ENCODE data around the gene GUCY1B1. TPM values are rescaled to one million over a fixed set of nuclear protein-coding genes. Genes with fewer than 3 reads are reported as not detected.

GUCY1B1 gene
- total and polyA plus RNA-seq, 8 donors = 20.8 to 55.6 (median 47.0) TPM

DNA sequence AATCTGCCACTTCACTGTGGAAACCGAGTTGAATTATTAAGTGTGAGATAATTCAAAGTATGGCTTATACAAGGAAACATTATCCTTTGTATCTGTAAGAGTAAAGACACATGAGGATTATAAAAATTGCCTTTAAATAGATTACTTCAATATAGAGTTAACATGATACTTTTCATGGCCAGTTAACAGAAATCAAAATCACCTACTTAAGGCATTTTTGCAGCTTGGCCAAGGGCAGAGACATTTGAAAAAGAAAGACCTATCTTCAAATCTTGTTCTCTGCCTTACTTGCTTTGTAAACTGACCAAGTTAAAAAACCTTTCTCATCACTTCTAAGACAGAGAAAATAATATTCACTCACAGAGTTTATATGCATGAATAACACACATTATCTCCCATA, 44.9 kb upstream of the GUCY1B1 start:
- Histone ChIP-seq H3K27ac (no peak overlapping the region), H3K4me1 (no peaks in the 10 kb centered on the region), H3K36me3 (peaks cover 0 to 21% of the 10 kb centered on the region in 2 donors), H3K27me3 (no peaks in the 10 kb centered on the region), H3K9me3 (no peaks in the 10 kb centered on the region), H3K4me3 (no peak overlapping the region)
- intact Hi-C loops (cut with DNase I) = no loop called here
- no peak for ATAC-seq
- no peak for DNase-seq
- TF ChIP-seq, protein P1, sequence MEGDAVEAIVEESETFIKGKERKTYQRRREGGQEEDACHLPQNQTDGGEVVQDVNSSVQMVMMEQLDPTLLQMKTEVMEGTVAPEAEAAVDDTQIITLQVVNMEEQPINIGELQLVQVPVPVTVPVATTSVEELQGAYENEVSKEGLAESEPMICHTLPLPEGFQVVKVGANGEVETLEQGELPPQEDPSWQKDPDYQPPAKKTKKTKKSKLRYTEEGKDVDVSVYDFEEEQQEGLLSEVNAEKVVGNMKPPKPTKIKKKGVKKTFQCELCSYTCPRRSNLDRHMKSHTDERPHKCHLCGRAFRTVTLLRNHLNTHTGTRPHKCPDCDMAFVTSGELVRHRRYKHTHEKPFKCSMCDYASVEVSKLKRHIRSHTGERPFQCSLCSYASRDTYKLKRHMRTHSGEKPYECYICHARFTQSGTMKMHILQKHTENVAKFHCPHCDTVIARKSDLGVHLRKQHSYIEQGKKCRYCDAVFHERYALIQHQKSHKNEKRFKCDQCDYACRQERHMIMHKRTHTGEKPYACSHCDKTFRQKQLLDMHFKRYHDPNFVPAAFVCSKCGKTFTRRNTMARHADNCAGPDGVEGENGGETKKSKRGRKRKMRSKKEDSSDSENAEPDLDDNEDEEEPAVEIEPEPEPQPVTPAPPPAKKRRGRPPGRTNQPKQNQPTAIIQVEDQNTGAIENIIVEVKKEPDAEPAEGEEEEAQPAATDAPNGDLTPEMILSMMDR (IDR thresholded peaks at IDR 0.05) = no peak

DNA sequence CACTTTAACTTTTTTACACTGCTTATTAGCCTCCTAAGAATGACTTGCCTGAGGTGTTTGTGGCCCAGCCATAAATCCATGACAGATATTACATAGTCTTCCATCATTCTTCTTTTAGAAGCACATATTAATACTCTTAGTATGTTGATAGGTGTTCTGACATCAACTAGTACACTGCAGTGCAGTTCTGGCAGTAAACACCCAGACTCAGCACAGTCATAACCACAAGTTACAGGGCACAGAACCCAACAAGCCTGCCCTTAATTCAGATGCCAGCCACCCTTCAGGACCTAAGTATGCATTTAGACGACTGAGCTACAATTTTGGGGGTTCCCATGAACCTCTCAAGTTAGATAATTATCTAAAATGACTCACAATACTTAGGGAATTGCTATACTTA, 36.5 kb upstream of the GUCY1B1 start:
- H3K9me3 ChIP-seq = no peaks in the 10 kb centered on the region
- ATAC-seq = no peak
- TF ChIP-seq, protein P1 (IDR thresholded peaks at IDR 0.05) = no peak
- intact Hi-C loops (cut with DNase I) = no loop called here
- H3K27ac ChIP-seq = peak overlapping the region in 1 of 2 donors; percentile 13
- no peak for DNase-seq
- no peaks in the 10 kb centered on the region for H3K27me3 ChIP-seq
- H3K36me3 ChIP-seq = no peaks in the 10 kb centered on the region
- H3K4me1 ChIP-seq = no peaks in the 10 kb centered on the region
- H3K4me3 ChIP-seq = no peak overlapping the region

DNA sequence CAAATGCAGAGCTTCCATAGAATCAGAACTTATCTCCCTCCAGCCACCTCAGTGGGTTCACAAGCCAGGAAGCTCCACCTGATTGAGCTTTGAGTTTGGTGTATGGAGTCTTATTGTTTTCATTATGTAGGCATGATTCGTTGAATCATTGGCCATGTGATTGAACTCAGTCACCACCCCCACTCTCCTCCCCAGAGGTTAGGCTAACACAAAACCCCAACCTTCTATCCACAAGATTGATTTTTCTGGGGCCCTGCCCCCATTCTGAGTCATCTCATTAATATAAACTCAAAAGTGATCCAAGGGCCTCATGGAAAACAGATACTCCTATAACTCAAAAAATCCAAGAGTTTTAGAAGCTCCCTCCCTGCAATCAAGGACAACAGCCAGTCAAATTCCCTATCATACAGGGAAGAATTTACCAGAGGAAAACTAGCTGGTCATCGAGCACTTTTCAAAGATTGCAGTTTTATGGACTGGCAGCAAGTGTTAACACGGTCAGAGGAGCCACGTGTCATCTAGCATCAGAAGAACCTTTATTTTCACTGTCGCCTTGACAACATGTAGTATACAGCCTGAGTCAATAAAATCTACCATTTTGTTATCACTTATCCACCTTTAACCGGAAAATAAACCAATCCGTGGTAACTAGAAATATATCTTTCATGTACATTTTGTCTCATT, 35.9 kb upstream of the GUCY1B1 start:
- TF ChIP-seq, protein P1 (IDR thresholded peaks at IDR 0.05) = no peak
- Histone ChIP-seq H3K36me3 (no peaks in the 10 kb centered on the region), H3K4me1 (no peaks in the 10 kb centered on the region), H3K27me3 (no peaks in the 10 kb centered on the region), H3K4me3 (no peak overlapping the region), H3K27ac (peak overlapping the region in 1 of 2 donors; percentile 13), H3K9me3 (no peaks in the 10 kb centered on the region)
- intact Hi-C loops (cut with DNase I) = no loop called here
- DNase-seq (no peak), ATAC-seq (peak; percentile 14)

DNA sequence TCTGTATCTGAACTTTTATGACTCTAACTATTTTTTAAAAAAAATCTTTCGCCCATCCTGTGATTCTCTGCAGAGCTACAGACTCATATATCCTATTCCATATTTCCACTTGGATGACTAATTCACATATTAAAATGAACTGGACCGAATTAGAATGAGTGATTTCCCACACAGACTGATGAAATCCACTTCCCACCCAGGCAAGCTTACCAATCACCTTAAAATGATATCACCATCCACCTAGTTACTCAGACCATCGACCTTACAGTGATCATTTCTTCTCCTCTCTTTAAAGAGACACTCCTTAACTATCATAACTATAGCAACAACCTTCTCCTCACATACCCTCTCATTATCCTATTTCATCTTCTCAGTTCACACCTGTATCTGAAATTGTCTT, 34.1 kb upstream of the GUCY1B1 start:
- ATAC-seq (no peak), DNase-seq (no peak)
- Histone ChIP-seq H3K4me1 (no peaks in the 10 kb centered on the region), H3K27me3 (no peaks in the 10 kb centered on the region), H3K9me3 (no peaks in the 10 kb centered on the region), H3K36me3 (no peaks in the 10 kb centered on the region), H3K4me3 (no peak overlapping the region), H3K27ac (no peak overlapping the region)
- intact Hi-C loops (cut with DNase I) = no loop called here
- TF ChIP-seq, protein P1 (IDR thresholded peaks at IDR 0.05) = no peak

DNA sequence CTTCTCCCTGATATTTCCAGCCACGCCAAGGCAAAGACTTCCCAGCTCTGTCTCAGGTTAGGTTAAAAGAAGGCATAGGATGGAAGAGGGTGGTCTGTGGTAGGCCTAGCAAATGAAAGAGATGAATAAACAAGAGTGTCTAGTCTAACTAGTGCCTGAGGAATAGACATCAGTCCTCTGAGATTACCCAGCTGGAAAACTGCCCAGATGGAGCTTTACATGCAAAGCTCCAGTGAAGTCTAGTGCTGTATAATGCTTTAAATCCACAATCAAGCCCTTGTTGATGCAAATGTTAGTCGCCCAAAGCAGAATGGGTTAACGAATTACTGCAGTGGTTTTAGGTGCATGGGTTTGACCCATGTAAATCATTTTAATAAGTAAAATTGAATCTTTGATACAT, 24.8 kb upstream of the GUCY1B1 start:
- Histone ChIP-seq H3K36me3 (no peaks in the 10 kb centered on the region), H3K27me3 (no peaks in the 10 kb centered on the region), H3K4me1 (no peaks in the 10 kb centered on the region), H3K9me3 (no peaks in the 10 kb centered on the region), H3K27ac (no peak overlapping the region), H3K4me3 (no peak overlapping the region)
- DNase-seq = peak in 1 of 4 donors; percentile 44
- intact Hi-C loops (cut with DNase I) = no loop called here
- TF ChIP-seq, protein P1 (IDR thresholded peaks at IDR 0.05) = no peak
- ATAC-seq = no peak

Data from left lung (tissue), 10 donors.